GM21737 (cell line): Measurements from ENCODE around the gene PCSK4.
"Not testable (repeated sequence)": the region's sequence is repeated elsewhere in the genome, so short reads cannot be mapped to it uniquely, and the experiment has no call there.

Source experiments
- ATAC-seq: cut with Tn5 transposase; IDR thresholded peaks from one replicate; pipeline ENCODE4 v1.9.1; 2021; ENCODE audit warnings: mild to moderate bottlenecking, moderate library complexity; ENCODE audit not compliant: unreplicated experiment

The PCSK4 gene

DNA sequence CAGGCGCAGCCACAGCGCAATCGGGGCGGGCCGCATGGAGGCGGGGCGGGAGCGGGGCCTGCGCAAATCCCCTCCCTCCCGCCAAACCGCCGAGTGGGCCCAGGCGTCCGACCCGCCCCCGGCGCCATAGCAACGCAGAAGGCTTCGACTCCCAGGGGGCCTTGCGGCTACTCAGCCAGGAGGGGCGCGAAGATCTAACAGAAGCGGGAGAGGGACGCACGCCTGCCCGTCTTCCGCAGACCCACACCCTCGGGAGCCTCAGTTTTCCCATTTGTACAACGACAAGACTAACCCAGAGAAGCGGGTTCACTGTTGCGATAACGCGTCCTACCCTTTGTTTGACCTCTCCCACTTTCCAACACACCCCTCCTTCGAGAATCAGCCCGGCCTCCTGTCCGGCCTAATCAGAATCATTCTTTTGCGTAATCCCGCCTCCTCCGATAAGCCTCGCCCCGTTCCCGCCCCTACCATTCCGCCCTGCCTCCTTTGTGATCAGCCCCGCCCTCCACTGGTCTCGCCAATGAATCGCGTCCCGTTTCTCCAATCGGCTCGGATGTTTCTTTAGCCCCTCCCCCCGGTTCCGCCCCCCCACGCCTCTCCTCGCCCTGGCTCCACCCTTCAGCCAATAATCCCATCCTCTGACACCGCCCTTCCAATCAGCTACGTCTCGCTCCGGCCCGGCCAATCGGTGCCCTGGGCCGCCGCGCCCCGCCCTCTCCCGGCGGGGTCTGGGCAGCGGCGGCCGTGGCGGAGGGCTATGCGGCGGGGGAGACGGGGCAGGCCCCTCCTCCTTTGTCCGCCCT lies at the start of gene PCSK4:
Gene PCSK4 (minus strand): TSS at position 40 of the 803 bp plus-strand sequence. CDS start 4 bp downstream, at position 36.
- ATAC-seq: peak; percentile 79

DNA sequence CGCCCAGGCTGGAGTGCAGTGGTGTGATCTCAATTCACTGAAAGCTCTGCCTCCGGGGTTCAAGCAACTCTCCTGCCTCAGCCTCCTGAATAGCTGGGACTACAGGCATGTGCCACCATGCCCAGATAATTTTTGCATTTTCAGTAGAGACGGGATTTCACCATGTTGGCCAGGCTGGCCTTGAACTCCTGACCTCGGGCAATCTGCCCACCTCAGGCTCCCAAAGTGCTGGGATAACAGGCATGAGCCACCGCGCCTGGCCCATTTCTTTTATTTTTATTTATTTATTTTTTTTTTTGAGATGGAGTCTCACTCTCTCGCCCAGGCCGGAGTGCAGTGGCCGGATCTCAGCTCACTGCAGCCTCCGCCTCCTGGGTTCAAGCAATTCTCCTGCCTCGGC lies 49.6 kb upstream of the PCSK4 start:
- ATAC-seq: not testable (repeated sequence)

DNA sequence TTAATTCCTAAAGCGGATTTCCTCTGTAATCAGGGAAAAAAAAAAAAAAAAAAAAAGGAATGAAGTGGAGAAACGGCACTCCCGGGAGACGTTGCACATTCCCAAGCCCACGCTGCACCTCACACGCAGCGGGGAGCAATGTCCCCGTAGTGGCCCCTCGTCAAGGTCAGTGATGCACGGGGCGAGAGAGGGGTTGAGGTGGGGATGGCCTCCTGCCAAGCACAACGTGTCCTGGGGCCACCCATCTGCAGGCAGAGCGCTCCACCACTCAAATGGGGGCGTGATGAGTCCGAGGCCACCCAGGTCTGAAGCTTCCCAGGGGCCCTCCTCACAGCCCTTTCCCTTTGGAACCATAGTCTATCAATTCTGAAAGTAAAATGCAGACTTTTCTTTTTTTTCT lies 48.8 kb upstream of the PCSK4 start:
- no peak for ATAC-seq

DNA sequence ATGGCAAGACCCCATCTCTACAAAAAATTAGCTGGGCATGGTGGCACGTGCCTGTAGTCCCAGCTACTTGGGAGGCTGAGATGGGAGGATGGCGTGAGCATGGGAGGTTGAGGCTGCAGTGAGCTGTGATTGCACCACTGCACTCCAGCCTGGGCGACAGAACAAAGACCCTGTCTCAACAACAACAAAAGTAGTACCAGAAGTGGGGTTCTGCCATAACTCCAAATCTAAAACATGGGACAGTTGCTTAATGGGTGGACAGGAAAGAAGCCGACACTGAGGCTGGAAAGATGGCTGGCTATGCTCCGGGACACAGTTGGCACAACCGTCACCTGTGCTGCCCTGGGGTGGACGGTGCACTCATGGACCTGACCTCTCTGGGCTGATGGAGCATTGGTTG lies 45.5 kb upstream of the PCSK4 start:
- not testable (repeated sequence) for ATAC-seq

DNA sequence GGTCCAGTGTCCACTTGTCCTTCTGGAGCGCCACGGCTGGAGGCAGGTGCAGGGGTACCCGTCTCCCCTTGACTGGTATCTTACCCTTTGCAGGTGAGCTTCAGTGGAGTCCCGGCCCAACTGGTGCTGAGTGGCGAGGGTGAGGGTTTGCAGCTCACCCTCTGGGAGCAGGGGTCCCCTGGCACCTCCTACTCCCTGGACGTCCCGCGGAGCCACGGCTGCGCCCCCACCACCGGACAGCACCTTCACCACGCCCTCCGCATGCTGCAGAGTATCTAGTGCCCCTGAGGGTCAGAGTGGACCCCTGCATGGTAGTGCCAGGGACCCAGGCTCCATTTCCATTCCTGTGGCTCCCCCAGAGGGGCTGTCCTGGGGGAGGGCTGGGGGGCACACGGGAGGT lies 44.8 kb upstream of the PCSK4 start:
- ATAC-seq: no peak

DNA sequence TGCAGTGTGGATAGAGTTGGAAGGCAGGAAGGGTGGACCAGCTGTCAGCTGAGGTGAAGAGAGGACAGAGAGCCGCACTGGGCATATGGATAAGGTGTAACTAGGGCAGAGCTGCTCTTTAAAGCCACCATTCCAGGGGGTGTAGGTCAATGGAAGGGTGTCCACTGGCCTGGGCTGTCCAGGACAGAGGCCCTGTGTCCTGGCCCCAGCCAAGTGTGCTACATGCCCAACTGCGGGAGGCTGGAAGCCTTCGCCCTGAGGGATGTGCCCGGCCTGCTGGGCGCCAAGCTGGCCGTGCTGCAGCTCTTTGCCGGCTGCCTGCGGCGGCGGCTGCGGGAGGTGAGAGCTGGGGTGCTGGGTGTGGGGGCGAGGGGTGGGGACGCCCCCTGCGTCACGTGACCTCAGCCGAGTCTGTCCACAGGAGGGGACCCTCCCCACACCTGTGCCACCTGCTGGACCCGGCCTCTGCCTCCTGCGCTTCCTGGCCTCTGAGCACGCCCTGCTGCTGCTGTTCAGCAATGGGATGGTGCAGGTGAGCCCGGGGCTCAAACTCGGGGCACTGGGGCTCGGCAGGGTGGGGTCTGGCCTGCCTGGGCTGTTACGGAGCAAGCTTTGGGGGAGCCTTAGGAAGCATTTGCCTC lies 43.5 kb upstream of the PCSK4 start:
- no peak for ATAC-seq

DNA sequence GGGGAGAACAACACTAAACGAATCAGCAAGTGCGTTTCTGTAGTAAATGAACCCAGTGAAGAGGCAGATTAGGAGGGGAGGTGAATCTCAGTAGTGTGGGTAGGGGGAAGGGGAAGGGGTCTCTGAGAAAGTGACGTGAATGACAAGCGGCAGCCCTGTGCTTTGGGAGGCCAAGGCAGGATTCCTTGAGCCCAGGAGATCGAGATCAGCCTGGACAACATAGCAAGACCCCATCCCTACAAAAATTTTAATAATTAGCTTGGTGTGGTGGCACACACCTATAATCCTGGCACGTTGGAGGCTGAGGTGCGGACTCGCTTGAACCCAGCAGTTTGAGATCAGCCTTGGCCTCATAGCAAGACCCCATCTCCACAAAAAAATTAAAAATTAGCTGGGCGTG lies 41.9 kb upstream of the PCSK4 start:
- ATAC-seq: no peak

DNA sequence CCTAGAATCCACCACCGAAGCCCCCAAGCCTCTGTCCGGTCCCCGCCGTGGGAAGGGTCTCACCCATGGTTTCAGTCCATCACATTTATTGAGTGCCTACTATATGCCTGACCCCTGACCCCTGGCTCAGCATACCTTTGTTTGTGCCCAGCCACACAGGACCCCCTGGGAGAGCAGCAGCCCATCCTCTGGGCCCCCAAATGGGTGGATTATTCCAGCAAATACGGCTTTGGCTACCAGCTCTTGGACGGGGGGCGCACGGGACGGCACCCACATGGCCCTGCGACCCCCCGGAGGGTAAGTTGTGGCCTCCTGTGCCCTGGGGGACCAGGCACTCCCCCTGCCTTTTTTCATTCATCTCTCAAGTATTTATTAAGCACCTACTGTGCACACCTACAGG lies 41.4 kb upstream of the PCSK4 start:
- ATAC-seq: no peak

DNA sequence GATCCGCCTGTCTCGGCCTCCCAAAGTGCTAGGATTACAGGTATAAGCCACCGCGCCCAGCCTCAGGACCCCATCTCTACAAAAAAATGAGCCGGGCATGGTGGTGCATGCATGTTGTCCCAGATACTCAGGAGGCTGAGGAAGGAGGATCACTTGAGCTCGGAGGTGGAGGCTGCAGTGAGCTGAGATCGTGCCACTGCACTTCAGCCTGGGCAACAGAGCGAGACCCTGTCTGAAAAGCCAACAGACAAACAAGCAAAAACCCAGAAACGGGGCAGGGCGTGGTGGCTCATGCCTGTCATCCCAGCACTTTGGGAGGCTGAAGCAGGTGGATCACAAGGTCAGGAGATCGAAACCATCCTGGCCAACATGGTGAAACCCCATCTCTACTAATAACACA lies 40.7 kb upstream of the PCSK4 start:
- not testable (repeated sequence) for ATAC-seq

DNA sequence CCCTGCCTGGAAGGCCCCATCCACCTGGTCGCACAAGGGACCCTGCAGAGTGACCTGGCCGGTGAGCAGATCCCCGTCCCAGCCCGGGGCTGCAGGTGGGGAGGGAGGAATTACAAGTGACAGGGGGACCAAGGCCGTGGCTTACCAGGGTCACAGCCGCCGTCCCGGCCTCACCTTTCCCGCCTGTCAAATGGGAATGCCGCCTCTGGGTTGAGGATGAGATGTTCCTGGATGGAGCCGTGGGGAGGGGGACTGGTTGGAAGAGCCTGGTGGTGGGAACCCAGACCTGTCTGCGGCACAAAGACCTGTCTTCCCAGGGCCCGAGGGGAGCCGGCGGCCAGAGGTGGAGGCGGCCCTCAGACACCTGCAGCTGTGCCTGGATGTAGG lies 39.3 kb upstream of the PCSK4 start:
- ATAC-seq: no peak

DNA sequence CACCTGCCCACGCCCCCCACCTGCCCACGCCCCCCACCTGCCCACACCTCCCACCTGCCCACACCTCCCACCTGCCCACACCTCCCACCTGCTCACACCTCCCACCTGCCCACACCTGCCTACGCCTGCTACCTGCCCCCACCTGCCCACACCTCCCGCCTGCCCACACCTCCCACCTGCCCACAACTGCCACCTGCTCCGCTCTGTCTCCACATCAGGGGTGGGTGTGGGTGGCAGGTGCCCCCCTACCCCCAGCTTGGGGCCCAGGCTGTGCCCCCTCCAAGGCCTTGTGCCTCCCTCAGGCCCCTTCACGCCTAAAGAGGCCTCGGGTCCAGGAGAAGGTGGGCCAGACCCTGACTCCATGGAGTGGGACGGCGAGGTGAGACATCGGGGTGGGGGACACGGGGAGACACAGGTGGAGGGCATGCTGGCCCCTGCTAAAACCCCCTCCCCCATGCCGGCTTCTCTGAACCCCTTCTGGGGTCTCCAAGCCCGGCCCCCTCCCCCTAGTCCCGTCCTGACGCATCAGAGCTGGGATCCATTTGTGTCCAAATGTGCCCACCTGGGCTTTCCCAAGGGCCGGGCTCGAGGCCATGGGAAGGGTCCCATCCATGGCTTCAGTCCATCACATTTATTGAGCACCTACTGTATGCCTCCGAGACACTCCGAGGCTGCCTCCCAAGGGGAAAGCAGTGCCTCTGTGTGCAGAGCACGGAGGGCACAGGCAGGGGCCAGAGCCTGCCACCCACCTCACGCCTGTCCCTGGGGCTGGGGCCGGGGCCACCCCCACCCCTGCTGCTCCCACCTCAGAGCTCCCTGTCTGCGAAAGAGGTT lies 38.7 kb upstream of the PCSK4 start:
- no peak for ATAC-seq

DNA sequence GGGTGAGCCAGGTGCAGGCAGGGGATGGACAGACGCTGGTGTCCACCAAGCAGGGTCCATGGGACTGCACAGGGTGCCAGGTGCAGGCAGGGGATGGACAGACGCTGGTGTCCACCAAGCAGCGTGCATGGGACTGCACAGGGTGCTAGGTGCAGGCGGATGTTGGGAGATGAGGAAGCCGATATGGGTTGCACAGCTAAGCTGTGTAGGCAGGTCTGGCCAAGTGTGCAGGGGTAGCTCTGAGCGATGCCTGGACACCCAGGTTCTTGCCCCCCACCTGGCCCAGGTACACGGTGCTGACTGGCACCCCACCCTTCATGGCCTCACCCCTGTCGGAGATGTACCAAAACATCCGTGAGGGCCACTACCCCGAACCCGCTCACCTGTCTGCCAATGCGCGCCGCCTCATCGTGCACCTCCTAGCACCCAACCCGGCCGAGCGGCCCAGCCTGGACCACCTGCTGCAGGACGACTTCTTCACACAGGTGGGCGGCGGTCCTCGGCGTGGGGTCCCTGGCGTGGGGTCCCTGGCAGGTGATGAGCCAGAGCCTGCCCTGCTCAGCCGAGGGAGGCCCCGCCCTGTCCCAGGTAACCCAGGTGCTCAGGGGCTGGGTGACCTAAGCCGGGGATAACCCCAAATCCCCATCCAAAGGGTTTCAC lies 37.6 kb upstream of the PCSK4 start:
- ATAC-seq: no peak

DNA sequence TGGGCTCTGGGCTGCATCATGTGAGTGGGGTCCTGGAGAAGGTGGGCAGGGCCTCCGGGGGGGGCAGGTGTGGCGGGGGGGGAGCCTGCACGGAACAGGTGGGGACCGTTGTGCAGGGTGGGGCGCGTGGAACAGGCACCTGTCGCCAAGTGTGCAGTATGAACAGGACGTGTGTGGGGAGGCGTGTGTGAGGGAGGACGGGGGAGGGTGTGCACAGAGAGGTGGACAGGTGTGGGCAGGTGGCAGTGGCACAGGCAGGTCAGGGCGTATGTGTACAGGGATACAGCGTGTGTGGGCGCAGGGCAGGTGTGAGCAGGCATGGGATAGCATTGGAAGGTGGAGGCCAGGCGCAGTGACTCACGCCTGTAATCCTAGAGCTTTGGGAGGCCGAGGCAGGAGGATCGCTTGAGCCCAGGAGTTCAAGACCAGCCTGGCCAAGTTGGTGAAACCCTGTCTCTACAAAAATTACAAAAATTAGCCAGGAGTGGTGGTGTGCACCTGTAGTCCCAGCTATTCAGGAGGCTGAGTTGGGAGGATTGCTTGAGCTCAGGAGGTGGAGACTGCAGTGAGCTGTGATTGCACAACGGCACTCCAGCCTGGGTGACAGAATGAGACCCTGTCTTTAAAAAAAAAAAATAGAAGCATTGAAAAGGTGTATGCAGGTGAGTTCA lies 37.0 kb upstream of the PCSK4 start:
- ATAC-seq: no peak

DNA sequence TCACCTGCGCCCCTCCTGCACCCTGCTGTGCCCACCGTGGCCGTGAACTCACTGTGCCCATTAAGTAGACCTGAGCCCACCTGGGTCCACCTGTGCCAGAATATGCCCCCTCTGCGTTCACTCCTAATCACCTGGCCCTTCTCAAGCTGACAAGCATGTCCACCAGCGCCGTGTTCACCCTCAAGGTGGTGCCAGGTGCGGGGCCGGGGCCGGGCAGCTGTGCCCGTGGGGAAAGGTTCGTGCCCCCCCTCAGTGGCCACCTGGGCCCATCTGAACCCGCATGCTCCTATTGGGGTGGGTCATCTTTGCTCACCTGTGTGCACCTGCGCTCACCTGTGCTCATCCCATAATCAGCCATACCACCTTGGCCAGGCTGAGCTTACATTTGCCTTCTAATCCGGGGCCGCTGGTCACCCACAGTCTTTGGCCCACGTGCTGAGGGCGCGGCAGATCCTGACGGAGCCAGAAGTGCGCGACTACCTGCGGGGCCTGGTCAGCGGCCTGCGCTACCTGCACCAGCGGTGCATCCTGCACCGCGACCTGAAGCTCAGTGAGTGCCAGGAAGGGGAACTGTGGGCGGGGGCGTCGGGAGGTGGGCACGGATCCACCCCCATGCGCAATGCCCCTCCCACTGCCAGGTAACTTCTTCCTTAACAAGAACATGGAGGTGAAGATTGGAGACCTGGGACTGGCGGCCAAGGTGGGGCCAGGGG lies 36.1 kb upstream of the PCSK4 start:
- ATAC-seq: no peak

DNA sequence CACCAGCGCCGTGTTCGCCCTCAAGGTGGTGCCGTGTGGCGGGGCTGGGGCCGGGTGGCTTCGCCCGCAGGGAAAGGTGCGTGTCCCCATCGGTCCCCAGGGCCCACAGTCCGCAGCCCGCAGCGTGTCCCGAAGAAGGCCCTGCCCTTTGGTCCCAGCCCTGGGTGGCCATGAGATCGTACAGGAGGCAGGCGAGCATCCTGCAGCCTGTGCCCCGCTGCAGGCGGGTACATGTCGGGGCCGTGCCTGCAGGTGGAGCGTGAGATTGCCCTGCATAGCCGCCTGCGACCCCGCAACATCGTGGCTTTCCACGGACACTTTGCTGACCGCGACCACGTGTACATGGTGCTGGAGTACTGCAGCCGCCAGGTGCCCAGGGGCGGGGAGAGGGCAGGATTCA lies 35.2 kb upstream of the PCSK4 start:
- ATAC-seq: no peak

DNA sequence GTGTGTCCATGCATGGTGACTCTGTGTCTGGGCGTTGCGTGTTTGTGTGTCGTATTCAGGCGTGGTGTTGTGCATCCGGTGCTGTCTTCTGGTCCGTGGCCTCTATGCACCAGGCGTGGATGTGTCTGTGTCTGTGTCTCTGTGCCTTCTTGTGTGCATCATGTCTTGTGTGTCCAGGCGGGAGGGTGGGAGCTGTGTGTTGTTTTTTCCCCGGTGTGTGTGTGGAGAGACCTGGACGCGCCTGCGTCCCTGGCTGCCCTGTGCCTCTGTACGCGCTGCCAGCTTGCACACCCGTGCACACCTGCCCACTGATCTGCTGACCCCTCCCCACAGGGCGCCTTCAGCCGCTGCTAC lies 34.8 kb upstream of the PCSK4 start:
- ATAC-seq: no peak

DNA sequence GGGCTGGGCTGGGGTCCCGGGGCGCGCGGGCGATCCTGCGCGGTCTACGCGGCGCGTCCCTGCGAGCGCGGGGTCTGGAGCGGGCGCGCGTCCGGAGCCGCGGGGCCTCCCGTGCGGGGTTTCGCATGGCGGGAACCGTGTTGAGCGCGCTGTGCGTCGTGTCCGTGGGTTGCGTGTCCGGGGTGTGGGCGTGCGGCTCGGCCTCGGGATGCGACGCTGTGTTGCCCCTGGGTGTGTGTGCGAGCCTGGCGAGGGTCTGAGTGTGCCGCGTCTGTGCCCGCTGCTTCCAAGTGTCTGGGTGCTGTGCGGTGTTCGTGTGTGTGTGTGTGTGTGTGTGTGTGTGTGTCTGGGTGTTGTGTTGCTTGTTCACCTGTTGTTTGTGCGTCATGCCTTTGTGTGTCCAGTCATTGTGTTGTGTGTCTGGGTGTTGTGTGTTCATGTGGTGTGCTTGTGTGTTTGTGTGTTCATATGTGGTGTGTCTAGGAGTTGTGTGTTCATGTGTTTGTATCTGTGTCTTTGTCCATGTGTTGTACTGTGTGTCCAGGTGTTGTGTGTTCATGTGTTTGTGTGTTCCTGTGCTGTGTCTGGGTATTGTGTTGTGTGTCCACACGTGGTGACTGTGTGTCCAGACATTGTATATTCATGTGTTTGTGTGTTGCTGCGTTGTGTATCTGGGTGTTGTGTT lies 34.3 kb upstream of the PCSK4 start:
- no peak for ATAC-seq

DNA sequence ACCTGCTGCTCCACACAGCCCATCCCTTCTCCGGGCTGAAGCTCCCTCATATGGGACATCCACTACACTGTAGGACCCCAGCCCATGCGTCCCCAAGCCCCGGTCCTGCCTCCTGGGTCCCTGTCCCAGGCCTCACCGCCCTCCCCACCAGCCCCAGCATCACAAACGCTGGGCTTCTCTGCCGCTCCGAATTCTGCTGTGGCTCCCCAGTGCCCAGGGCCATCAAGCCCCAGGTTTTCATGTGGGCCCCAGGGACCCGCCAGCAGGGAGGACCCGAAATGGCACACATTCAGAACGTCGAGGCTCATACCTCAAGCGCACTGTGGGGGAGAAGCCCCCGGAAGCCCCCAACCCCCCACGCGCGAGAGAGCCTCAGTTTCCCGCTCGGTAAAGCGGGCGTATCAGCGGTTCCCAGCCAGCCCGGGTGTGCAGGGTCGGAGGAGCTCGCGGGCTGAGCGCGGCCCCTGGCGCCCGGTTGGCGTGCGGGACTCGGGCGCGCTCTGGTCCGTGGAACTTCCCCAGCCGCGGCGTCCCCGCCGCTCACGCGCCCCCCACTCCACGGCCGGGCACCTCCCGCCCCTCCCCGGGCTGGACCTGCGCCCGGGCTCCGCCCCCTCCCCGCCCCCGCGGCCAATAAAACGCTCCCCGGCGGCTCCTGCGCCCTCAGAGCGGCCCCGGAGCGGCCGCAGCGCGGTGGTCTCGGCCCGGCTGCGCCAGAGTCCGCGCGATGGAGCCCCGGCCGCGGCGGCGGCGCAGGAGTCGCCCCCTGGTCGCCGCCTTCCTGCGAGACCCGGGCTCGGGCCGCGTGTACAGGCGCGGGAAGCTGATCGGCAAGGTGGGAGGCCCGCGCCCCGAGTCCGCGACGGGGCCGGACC lies 33.5 kb upstream of the PCSK4 start, which contains the start of gene PLK5:
Gene PLK5 (plus strand): TSS at position 666 of the 875 bp plus-strand sequence. CDS start 2,920 bp downstream, outside the sequence.
- ATAC-seq: no peak
